8988T (cell line): Measurements from ENCODE around the gene LSAMP.

ENCODE experiments used
- DNase-seq: peaks from one replicate; pipeline ENCODE4 v3.0.0; 2011

Gene LSAMP

DNA sequence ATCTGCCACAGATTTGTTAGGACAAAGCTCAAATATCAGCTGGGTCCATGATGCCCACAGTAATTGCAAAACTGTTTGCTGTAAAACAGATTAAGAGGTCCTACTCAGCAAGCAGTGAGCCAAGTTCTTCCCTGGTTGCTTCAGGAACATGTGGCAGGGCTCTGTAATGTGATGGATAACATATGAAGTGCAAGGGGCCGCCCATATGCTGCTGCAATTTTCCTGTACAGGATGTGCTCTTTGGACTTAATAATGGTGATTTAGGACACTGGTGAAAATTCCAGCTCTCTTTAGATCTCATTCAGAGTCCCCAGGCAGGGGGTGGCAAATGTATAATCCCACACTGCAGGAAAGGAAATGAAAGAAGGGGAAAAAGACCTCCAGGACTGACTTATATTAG, 289.4 kb downstream of the LSAMP start:
- no peak for DNase-seq

DNA sequence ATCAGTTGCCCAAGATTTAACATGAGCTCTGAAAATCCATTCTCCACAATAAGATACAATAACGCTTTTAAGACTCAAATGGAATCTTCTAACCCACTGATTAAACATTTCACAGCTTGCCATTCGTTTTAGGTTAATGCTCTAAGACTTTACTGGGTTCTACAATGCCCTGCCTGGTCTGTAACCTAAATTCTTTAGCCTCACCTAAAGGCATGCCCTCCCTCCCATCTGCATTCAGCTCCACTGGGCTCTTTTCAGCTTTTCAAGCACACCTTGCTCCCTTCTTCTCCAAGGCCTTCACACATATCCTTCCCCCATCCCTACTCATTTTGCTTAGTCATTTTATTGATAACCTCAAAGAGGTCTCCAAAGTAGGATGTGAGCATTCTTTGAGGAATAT, 290.9 kb downstream of the LSAMP start:
- no peak for DNase-seq

DNA sequence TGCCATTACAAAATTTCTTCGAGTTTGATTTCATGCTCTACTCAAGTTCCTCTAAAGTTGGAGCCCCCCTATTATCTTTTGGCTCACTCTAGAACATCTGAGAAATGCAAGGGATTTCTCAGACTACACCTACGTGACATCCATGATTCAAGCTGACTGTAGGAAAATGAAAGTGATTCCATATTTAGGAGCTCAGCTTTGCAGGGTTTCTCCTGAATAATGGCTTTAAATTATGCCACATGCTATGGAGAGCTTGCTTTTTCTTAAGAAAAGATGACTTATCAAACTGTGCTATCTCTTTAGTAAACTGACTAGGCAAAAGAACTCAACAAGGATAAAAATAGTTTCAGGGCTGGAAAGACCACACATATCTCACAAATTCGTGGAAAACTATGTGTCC, 292.1 kb downstream of the LSAMP start:
- no peak for DNase-seq

DNA sequence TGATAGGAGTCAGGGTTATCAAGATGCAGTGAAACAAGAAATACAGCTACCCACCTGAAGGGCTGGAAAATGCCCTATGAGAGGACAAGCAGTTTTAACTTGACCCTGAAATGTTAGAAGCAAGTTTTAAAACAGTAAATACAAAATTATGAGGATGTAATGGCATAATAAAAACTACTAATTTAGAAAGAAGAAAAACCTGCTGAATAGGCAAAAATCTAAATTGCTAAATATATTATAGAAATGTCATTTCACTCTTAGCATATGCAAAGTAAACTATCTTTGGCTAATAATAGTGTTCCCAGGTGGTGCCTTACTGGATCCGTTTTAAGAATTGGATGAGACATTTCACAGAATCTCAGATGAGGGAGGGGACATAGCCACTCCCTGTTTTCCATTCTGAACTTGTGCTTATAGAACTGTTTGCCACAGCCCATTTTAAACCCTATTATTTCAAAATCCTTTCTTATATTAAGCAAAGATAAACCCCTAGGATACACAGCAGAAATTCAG, 294.6 kb downstream of the LSAMP start:
- DNase-seq, result no peak

DNA sequence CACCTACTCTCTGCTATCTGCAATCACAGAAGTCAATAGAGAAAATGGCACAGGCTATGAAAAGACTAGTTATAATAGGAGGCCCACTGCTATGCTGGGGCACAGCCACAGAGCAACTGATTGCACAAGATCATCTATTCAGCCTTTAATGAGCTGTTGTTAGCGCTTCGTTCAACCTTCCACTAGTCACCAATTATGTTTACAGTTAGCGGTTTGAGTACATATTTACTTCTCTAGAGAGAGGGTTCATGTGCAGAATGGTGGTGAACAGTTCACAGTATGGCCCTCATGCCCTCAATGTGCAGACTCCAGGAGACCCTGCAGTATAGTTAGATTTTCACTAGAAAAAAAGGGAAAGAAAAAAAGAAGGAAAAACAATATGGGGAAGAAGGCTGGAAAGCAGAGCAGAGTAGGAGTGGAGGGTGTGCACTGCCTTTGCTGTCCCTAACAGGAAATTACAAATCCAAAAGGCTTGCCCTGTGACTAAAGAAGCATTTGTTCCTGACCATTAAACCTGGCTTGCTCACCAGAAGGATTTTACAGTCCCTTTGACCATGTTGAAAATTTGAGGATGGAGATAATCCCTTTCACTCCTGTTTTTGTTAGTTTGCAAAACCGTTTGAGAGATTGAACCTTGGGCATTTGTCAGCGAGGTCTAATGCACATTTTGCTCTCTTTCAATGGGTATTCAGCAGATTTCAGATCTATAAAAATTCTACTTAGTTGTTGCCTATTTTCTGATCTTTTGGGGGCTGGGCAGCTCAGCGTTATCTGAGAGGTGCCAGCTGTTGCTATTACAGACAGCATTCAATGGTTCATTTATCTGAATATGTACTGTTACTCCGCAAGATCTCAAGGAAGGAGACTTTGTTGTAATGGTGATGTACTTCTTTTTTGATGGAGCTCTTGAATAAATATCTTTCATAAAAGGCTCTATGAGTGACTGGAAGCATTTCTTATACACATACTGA, 296.1 kb downstream of the LSAMP start:
- no peak for DNase-seq

DNA sequence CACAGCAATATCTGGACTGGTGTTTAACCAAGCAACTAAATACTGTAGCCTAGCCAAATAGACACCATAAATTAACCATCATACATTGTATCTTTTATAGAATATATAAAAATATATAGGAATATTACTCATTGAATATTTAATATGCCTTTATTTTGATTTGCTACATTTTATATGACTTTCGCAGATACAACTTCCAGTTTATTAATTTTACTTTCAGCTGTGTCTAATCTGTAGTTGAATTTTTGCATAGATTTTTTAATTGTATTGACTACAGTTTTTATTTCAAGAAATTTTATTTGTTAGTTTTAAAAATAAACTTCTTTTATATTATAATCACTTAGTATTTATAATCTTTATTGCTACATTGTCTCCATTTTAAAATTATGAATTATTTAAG, 299.7 kb downstream of the LSAMP start:
- no peak for DNase-seq

DNA sequence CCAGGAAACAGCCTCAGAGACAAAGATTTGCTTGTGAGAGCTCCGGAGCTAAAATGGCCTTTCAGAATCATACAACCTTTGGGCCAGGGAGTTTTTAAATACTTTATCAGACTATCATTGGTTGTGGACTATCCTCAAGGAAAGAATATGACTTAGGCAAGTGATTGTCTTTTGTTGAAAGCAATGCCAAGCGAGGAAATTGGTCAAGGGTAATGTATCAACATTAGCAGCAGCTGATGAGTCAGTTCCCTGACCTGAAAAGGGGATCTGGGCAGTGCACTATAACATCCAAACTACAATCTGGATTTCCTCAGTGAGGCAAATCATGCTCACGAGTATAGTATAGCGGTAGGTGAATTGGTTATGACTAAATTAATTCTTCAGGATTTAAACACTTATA, 303.6 kb downstream of the LSAMP start:
- DNase-seq, result no peak

DNA sequence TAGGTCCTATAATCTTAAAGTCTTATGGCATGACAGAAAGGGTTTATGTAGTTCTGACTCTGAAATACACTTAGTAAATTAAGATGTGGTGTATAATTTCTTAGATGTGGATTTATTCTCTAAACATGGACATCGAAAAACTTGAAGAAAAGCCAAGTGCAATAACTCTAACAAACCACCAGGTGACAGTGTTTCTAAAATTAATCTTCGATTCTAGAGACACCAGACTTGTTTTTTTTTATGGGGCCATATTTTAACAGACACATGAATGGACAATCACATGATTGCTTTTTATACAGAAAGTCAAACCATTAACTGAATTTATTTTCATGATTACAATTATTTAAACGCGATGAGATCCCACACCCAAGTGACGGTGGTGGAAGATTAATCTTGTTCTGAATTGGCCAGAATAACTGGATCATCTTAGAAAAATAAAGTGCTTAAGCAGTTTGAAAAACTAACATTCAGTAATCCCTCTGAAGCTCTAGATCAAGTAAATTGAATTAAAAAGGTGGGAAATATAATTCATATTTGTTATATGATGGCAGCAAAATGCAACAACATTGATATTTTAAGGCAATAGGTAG, 305.1 kb downstream of the LSAMP start:
- DNase-seq, result no peak

DNA sequence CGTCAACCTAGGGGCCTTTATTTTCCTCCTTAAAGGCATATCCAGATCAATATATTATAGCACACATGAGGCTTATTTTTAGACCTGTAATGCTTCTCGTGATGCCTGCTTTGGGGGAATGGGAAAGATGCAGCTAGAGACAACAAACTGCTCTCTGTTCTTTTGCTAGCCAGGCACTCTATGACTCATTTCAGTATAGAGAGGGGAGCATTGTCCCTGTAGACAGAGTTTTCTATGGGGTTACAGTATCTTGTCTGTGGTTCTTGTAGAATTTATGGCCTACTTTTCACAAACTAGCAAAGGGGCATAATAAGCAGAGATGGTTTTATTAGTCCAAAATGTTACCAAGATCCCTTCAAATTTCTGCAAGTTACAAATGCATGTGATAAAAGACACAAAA, 305.6 kb downstream of the LSAMP start:
- DNase-seq, result no peak

DNA sequence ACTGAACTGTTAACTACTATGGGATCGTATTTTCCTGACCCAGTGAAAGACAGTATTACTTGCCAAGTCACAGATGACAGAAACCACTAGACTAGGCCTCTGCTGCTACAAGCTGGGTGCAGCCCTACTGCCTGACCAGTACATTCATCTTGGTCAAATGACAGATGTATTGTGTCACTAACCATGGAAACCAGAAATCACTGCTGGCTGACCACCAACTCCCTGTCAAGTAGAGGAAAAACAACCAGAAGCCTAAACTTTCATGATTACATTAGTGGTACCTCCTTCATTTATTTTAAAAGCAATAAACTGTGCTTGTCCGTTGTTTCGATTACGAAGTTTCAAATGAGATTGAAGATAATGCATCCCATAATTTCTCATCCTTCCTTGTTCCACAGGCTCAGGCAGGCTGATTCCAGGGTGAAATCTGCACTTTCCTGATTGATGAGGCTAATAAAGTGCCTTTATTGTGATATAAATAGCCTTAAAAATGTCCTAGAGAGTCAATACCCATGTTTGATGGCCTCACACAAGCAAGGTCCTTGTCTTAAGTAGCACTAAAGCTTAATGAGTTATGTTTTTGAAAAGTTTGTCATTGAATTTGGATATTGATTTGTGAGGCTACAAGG, 309.7 kb downstream of the LSAMP start:
- no peak for DNase-seq

DNA sequence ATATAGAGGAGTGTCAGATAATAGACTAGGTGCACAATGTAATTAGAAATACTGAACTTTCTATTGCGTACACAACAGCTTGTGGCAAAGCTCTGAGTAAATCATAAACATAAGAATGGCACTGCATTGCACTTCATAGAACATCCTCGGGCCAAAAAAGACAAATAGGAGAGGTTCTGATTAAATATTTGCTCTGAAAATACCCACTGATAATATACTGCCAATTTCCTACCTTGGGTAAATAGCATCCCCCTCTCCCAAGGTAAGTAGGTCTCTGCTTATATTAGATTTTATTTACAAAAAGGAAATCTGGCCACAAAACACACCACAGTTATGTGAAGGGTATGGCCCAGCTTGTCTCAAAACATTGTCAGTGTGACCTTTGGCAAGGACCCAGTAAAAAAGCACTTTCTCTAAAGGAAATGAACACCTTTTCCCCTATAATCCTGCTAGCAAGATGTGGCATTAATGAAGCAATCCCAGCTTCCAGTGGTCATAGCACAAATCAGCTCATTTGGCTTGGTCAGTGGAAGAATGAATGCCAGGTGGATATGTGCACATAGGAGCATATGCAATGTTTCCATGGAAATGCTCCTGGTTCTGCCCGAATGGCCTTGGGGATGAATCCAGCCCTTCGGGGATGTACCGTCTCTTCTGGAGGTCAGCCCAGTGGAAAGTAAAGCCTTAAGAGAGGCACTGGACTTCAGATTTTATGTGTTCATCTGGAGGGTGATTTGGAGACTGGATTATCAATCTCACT, 315.9 kb downstream of the LSAMP start:
- no peak for DNase-seq

DNA sequence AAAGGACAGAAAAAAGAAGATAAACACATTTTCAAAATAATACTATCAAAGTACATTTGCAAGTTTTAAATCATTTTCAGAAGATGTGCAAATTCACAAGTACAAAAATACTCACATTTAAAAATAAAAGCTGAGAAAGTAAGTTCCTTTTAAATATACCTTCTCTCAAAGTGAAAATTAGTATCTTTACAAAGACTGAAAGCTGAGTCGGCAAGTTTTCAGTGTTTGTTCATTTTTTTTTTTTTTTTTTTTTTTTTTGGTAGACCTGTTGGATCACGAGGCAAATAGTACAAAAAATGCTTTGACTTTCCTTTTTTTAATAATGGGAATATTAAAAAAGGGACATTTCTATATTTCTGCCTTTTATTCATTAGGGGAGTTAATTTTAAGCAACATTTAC, 317.8 kb downstream of the LSAMP start:
- no peak for DNase-seq

DNA sequence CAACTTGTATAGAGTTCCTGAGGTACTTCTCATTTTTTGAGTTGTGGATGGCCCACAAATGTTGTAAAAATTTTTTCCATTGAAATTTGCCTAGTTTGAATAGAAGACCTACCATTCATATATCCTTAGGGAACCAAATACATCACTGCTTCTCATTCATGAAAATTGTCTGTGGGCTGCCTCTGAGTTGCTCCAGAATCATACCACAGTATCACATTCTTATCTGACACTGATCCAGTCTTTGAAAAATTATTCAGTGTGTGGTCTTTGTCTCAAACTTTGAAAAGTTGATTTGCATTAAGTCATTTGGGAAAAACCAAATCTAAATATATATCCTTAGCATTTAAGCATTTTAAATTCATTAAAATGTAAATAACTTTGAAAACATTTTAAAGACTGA, 321.1 kb downstream of the LSAMP start:
- DNase-seq, result no peak

DNA sequence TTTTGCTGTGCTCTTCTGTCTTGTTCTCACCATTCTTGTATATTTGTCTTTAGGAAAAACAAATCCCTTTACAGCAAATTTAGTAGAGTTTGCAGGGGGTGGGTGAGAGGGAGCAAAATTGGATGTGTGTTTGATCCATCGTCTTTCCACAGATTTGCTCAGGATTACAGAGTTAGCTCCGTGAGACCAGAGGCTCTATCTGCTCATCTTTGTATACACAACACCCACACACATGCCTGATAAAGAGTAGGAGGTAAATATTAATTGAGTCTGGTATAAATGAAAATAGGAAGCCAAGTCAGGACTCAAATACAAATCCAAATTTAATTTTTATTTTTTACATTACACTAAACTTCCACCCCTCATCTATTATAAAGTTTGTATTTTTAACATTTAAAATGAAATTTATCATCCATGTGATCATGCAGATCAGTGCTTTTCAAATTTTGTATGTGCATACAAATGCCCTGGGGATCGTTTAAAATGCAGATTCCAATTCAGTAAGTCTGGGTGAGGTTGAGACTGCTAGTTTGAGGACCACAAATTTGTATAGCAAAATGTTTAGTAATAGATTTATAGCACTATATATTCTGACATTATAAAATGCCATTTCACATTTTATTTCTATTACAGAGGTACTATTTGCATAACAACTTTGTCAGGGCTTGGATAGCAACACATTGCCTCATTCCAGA, 326.7 kb downstream of the LSAMP start:
- DNase-seq, result no peak

DNA sequence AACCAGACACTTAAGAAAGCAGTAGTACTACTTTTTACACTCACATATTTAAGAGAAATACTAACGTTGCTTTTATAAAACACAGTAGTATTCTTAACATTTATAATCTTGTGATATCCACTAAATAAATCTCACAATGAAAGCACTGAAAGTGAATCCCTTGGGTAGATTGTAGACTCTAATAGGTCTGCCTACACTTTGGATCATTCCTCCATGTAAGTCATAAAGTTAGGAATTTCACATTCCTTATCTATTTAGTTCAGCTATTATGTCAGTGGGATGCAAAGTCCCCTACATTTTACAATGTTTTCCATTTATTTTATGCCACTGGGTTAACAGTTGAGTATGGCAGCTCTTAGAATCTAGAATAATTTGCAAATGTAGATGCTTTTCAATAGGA, 330.7 kb downstream of the LSAMP start:
- DNase-seq, result no peak

DNA sequence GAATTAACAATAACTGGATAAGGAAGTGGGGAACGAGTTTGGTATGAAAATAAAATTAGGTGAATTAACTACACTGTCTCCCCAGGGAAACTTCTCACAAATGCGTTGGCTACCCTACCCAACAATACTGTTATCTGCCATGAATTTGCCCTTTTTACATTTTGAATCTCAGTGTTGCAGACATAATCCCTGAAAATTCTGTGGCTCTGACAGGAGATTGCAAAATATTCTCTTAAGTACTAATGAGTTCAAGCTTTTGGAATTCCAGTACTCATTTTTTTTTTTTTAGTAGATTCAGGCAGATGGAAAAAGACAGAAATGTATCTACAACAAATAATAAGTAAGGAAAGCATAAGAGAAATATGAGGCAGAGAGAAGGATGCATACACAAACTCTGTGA, 332.6 kb downstream of the LSAMP start:
- no peak for DNase-seq

DNA sequence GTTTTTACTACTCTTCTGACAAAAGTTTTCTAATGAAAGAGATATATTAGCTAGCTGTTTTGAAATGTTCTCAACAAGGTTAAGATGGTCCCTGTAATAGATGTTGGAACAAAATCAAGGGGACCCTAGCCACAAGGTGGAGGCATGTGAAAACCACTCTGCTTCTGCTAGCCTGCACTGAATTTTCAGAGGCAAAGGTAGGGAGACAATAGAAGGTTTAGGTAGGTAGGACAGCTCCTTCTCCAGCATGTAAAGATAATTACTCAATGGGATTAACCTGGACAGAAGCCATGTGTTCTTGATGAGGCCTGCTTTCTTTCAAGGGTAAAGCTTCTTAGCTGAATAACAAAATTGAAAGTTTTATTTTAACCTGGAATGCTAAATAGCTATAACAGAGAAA, 333.5 kb downstream of the LSAMP start:
- no peak for DNase-seq

DNA sequence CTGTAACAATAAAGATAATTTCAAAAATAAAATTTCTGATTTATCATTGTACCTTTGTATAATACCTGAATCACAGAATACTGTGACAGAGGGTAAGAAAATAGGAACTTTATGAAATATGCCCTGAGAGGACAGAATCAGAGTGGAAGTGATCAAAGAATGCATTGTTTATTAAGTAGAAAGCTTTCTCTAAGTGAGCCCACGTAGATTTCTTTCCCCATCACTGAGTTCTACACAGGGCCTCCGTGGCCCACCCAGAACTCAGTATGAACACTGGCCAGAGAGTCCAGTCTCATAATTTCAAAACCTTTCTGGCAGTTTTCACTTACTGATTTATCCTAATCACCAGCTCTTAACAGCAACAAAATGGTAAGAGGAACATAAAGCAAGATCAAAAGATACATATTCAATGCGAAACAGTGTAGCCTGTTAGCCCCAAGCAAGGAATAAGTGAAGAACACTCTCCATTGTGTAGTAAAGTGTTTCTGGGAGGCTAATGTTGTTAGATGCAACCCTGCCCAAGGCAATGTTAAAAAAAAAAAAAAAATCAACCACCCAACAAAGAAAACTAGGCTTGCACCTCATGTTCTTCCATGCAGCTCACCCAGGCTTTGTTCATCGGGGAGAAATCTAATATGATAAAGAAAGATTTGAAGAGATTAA, 341.3 kb downstream of the LSAMP start:
- no peak for DNase-seq

DNA sequence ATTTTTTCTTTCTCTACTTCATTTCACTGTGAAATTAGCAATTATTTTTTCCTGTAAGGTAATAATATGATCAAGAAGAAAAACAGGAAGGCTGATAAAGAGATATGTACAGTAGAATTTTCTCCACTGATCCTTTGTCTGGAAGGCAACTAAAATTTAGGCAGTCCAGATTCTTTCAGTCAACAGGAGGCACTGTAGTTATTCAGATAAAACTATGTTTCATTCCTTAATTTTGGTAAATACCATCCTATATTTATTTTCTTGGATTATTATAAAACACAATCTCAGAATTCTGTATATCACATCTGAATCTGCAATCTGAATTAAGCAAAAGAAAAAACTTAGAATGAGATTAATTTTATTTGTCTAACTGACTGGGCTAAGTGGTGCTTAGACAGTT, 343.2 kb downstream of the LSAMP start:
- no peak for DNase-seq

DNA sequence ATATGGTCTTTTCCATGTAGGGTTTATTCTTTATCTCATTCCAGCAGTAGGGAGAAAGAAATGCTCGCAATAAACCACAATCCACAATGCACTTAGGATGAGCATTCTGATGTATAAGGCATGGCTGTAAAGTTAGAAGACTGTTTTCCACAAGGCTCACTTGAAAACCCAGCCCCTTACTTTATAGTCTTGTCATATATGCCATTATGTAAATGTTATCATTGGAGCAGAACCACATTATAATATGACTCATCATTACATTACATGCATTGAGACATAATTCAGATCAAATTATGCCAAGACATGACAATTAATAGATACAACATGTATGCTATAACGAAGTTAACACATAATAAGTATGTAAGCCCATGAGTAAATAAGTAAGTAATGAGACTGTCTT, 348.1 kb downstream of the LSAMP start:
- no peak for DNase-seq

DNA sequence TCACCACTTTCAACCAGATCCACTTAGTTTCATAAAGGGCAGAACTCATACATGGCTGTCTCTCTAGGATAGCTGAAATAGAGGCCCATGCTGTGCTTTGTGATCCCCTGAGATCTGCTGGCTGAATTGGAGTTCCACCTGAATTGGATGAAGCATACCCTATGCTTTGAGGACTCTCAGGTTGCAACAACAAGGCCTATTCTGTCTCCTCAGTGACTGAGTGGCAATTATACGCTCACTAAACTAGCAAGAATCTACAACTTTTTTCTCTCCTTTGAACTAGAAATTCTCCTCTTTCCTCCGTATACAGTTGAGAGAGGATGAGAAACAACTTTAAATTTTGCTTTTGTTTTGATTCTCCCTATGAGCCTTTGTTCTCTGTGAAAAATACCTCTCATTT, 348.7 kb downstream of the LSAMP start:
- no peak for DNase-seq

DNA sequence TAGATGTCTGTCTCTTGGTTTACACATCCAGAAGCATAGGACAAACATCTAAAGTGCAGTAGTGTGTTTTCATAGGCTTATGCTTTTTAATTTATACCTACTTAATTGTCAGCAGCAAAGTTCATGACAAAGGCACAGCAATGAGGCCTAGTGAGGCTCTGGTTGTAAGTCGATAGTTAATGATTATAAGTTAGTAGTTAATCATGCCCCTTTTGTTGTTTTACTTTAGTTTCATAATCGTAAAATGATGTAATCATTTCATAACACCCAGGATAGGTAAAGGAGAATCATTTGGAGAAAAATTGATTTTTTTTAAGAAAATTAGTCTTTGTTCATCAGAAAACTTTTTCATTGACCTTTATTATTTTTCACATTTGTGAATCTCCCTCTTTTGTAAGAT, 351.9 kb downstream of the LSAMP start:
- no peak for DNase-seq
